HG03469 (cell line): ENCODE measurements around the gene TLR8.
"Not testable (repeated sequence)": the region's sequence is repeated elsewhere in the genome, so short reads cannot be mapped to it uniquely, and the experiment has no call there.

Experiments used
- ATAC-seq: cut with Tn5 transposase; IDR thresholded peaks from one replicate; pipeline ENCODE4 v1.9.1; 2021; ENCODE audit warnings: mild to moderate bottlenecking, moderate library complexity, moderate number of reproducible peaks; ENCODE audit not compliant: unreplicated experiment

TLR8 gene

GRCh38 chrX:12895866-12896265, 10.6 kb upstream of the TLR8 start:
- ATAC-seq = no peak

- ATAC-seq = no peak
Measured at GRCh38 chrX:12896935-12897334, 9.5 kb upstream of the TLR8 start.

DNA sequence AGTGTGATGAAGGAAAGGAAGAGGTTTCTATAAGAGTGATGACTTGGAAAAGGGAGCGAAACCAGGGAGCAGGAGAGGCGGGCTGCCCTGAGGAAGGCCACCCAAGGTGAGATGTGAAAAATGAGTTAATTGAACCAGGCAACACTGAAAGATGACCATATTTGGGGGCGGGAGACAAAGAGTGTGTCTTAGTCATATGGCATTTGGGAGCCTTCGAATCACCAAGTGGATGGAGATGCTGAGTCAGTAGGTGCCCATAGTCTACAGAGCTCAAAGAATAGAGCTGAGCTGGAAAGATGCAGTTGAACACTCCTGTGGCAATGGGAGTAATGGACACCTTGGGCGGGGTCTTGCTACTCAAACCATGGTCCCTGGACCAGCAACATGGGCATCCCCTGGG, 8.3 kb upstream of the TLR8 start:
- ATAC-seq = no peak

DNA sequence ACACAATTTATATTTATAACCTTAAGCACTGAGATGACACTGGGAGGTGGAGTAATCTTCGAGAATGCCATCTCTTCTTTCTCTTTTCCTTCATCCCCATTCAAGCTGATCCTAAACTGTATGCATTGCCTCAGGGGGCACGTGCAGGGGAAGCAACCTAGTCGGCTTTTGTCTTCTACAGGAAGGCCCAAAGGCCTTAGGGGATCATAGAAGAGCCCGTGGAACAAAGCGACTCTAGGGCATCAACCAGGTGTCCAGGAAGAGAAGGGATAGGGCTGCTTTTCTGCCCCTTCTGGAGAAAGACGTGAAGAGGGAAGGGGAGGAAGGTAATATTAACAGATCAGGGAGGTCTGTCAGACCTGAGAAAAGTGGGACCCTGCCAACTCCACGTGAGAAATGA, 6.9 kb upstream of the TLR8 start:
- ATAC-seq = no peak

DNA sequence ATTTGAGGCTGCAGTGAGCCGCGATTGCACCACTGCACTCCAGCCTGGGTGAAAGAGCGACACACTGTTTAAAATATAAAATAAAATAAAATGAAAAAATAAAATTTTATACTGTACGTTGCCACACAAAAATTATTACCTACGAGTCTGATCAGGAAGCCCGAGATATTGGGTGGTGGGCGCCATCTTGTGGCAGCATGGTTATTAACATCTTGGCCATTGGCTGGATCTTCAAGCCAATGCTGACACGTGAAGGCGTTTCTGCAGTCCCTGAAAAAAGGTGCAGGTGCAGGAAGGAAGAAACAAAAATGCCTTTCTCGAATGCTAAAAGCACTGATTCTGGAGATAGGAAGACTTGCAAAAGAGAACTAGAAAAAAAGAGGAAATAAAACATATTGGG, 4.9 kb upstream of the TLR8 start:
- no peak for ATAC-seq

- ATAC-seq = no peak
Measured at GRCh38 chrX:12903646-12904045, 2.8 kb upstream of the TLR8 start.

GRCh38 chrX:12910423-12911121, 4.2 kb downstream of the TLR8 start:
- ATAC-seq = no peak

GRCh38 chrX:12911122-12911470, 4.7 kb downstream of the TLR8 start:
- ATAC-seq = no peak

DNA sequence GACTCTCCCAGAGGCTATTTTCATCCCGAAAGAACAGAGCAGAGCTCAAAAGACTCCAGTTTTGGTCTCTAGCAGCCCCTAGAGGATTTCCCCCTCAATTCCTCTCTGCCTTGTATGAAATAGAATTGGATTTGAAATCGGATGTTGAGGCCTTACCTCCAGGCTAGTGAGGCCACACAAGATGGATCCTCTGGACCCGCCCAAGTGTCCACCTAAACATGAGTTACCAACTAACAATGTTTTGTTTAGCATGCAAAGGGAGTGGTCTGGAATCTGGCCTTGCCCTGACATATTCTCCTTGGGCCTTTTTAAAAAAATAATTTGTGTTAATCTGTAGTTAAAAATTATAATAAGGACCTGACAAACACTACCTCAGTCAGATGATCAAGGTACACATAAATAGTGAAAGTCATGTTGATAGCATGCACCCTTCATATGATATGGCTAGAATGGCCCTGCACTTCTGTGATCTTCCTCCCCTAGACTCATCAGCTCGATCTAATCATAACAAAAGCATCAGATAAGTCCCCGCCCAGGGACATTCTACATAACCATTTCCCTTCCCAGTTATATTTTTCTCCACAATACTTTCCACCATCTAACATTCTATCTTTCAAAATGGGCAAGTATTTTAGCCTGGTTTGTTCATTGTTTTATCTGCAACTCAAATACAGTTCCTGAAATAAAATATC, 6.5 kb downstream of the TLR8 start:
- ATAC-seq = no peak

DNA sequence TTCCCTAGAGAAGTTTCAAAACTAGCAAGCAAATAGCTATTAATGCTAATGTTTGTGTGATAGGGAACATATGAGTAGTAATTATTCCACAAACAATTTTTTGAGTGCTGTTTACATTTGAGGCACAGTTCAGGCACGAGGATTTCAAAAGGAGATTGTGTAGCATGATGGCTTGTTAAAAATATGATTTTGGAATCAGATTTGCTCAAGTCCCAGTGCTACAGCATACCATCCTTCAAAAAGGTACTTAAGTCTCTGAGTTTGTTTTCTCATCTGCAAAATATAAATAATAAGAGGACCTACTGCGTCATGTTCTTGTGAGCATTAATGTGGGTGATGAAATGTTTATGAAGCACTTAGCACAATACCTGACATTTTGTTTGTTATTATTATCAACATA, 11.3 kb downstream of the TLR8 start:
- ATAC-seq = no peak

GRCh38 chrX:12919051-12919450, 12.6 kb downstream of the TLR8 start:
- no peak for ATAC-seq

DNA sequence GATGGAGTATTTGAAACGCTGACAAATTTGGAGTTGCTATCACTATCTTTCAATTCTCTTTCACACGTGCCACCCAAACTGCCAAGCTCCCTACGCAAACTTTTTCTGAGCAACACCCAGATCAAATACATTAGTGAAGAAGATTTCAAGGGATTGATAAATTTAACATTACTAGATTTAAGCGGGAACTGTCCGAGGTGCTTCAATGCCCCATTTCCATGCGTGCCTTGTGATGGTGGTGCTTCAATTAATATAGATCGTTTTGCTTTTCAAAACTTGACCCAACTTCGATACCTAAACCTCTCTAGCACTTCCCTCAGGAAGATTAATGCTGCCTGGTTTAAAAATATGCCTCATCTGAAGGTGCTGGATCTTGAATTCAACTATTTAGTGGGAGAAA, 13.2 kb downstream of the TLR8 start:
- ATAC-seq = no peak

- no peak for ATAC-seq
Measured at GRCh38 chrX:12920990-12921389, 14.6 kb downstream of the TLR8 start.

DNA sequence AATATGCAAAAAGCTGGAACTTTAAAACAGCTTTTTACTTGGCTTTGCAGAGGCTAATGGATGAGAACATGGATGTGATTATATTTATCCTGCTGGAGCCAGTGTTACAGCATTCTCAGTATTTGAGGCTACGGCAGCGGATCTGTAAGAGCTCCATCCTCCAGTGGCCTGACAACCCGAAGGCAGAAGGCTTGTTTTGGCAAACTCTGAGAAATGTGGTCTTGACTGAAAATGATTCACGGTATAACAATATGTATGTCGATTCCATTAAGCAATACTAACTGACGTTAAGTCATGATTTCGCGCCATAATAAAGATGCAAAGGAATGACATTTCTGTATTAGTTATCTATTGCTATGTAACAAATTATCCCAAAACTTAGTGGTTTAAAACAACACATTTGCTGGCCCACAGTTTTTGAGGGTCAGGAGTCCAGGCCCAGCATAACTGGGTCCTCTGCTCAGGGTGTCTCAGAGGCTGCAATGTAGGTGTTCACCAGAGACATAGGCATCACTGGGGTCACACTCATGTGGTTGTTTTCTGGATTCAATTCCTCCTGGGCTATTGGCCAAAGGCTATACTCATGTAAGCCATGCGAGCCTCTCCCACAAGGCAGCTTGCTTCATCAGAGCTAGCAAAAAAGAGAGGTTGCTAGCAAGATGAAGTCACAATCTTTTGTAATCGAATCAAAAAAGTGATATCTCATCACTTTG, 15.6 kb downstream of the TLR8 start:
- no peak for ATAC-seq

GRCh38 chrX:12922599-12922919, 16.1 kb downstream of the TLR8 start:
- ATAC-seq = no peak

DNA sequence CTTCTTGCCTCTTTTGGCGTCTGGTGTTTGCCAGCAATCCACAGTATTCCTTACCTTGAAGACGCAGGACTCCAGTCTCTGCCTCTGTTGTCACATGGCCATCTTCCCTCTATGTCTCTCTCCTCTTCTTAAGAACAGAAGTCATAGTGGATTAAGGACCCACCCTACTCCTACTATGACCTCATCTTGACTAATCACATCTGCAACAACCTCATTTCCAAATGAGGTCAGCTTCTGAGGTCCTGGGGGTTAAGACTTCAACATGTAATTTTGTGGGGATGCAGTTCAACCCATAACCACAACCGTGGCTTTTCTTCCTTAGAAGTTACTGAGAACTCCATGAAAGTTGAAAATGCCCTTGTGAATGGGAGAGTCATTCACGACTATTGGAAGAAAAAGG, 23.3 kb downstream of the TLR8 start:
- ATAC-seq = no peak

GRCh38 chrX:12930150-12930549, 23.7 kb downstream of the TLR8 start:
- ATAC-seq = no peak

- no peak for ATAC-seq
Measured at GRCh38 chrX:12932244-12932643, 25.8 kb downstream of the TLR8 start.

- ATAC-seq = no peak
Measured at GRCh38 chrX:12934850-12935249, 28.4 kb downstream of the TLR8 start.

DNA sequence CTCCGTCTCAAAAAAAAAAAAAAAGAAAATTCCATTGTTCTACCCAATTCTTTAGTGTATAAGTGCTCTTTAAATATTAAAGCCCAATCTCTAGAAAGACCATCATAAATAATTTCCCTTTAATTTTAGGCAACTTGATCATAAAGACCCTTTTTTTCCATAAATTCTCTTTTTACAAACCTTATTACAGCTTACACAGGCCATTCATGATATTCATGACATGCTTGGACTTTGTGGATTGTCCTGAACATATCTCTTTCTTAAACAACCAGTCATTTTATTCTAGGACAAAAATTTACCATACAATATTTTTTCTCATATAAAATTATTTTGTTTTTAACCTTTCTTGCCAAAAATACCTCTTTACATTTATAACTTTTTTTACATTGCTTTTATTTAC, 30.5 kb downstream of the TLR8 start:
- ATAC-seq = no peak

DNA sequence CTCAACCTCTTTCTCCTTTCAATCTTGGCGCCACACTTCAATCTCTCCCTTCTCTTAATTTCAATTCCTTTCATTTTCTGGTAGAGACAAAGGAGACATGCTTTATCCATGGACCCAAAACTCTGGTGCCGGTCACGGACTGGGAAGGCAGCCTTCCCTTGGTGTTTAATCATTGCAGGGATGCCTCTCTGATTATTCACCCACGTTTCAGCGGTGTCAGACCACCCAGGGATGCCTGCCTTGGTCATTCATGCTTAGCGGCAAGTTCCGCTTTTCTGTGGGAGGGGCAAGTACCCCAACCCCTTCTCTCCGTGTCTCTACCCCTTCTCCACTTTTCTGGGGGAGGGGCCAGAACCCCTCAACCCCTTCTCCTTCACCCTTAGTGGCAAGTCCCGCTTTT, 34.1 kb downstream of the TLR8 start:
- ATAC-seq = not testable (repeated sequence)

GRCh38 chrX:12943592-12943991, 37.2 kb downstream of the TLR8 start:
- ATAC-seq = not testable (repeated sequence)
